Right ventricle myocardium inferior (tissue), 1 donor: ENCODE data around the gene PIGV. TPM values are rescaled to one million over a fixed set of nuclear protein-coding genes. Genes with fewer than 3 reads are reported as not detected.
A peak's percentile ranks its signal among the peaks of the same experiment; 100 is the strongest.
"Not testable (repeated sequence)": the region's sequence is repeated elsewhere in the genome, so short reads cannot be mapped to it uniquely, and the experiment has no call there.

ENCODE experiments used
- ATAC-seq: fragments of 200-7000 bp; cut with Tn5 transposase; one replicate; pipeline ENCODE4 v1.9.1; 2020; ENCODE audit warnings: mild to moderate bottlenecking, moderate library complexity
- DNase-seq: peaks from one replicate; pipeline ENCODE4 v3.0.0; 2021; ENCODE audit errors: missing footprints
- intact Hi-C: fragments of 100-400 bp; cut with DNase I; formaldehyde crosslinking; loops from one replicate; pipeline ENCODE4 v1.11.0; 2022
- total RNA-seq: library from RNA; stranded (reverse); fragmentation: NEBNext Ultra II Directional; extraction: Animal tissue kit (Norgen Biotek cat#: 25700); gene quantifications from one replicate; pipeline ENCODE4 v1.2.1, GENCODE V29; 2021
- donor health status: DM: no; HTN: yes; CAD: no; lungs with severe emphysema.

Gene PIGV
- total RNA-seq, 1 donor from 2014 or later = 6.1 TPM

GRCh38 chr1:26788836-26789611, 1.3 kb downstream of the PIGV start:
- ATAC-seq (peak; percentile 56), DNase-seq (peak; percentile 89)
- intact Hi-C loops = loop anchor here (1.0 kb wide), 5 partner anchors 66 to 288 kb away; no protein-coding TSS in a partner anchor

- DNase-seq (no peak), ATAC-seq (no peak)
- intact Hi-C loops = loop anchor here (1.0 kb wide), 3 partner anchors 97 to 186 kb away; no protein-coding TSS in a partner anchor
Observed at GRCh38 chr1:26789612-26789865, 1.8 kb downstream of the PIGV start.

GRCh38 chr1:26789931-26790330, 2.2 kb downstream of the PIGV start:
- DNase-seq (no peak), ATAC-seq (no peak)
- intact Hi-C loops = loop anchor here (1.0 kb wide), 3 partner anchors 98 to 187 kb away; no protein-coding TSS in a partner anchor

GRCh38 chr1:26790551-26790953, 2.8 kb downstream of the PIGV start:
- intact Hi-C loops = no loop called here
- no peak for ATAC-seq
- no peak for DNase-seq

GRCh38 chr1:26791148-26791547, 3.4 kb downstream of the PIGV start:
- ATAC-seq = no peak
- intact Hi-C loops = no loop called here

GRCh38 chr1:26791626-26792025, 3.9 kb downstream of the PIGV start:
- intact Hi-C loops = no loop called here
- DNase-seq (no peak), ATAC-seq (no peak)

More at GRCh38 chr1:26791148-26791547, 3.4 kb downstream of the PIGV start:
- DNase-seq = no peak

GRCh38 chr1:26792924-26793323, 5.2 kb downstream of the PIGV start:
- ATAC-seq = no peak

GRCh38 chr1:26794391-26794790, 6.6 kb downstream of the PIGV start:
- ATAC-seq (no peak), DNase-seq (peak; percentile 50)
- intact Hi-C loops = no loop called here

More at GRCh38 chr1:26792924-26793323, 5.2 kb downstream of the PIGV start:
- DNase-seq = no peak
- intact Hi-C loops = no loop called here

- intact Hi-C loops = no loop called here
- no peak for DNase-seq
- peak; percentile 32 for ATAC-seq
Observed at GRCh38 chr1:26797627-26798026, 9.9 kb downstream of the PIGV start.

GRCh38 chr1:26799479-26800142, 11.9 kb downstream of the PIGV start:
- intact Hi-C loops = no loop called here
- DNase-seq (peak; percentile 79), ATAC-seq (peak; percentile 95)

GRCh38 chr1:26803932-26804331, 16.2 kb downstream of the PIGV start:
- intact Hi-C loops, DNase-seq, ATAC-seq: not testable (repeated sequence)

- peak; percentile 62 for DNase-seq
- intact Hi-C loops = loop anchor here (2.0 kb wide), 1 partner anchor 67 kb away; no protein-coding TSS in a partner anchor
- ATAC-seq = peak; percentile 28
Observed at GRCh38 chr1:26810105-26810504, 22.4 kb downstream of the PIGV start.

GRCh38 chr1:26811057-26811456, 23.3 kb downstream of the PIGV start:
- no peak for ATAC-seq
- intact Hi-C loops = loop anchor here (2.0 kb wide), 1 partner anchor 66 kb away; no protein-coding TSS in a partner anchor
- DNase-seq = no peak

GRCh38 chr1:26811708-26812107, 24.0 kb downstream of the PIGV start:
- no peak for ATAC-seq
- DNase-seq = no peak
- intact Hi-C loops = loop anchor here (2.0 kb wide), 1 partner anchor 65 kb away; no protein-coding TSS in a partner anchor

- no peak for DNase-seq
- ATAC-seq = no peak
- intact Hi-C loops = no loop called here
Observed at GRCh38 chr1:26814377-26814776, 26.6 kb downstream of the PIGV start.

- DNase-seq (no peak), ATAC-seq (no peak)
- intact Hi-C loops = no loop called here
Observed at GRCh38 chr1:26814893-26815292, 27.1 kb downstream of the PIGV start.

- intact Hi-C loops = no loop called here
- peak; percentile 46 for ATAC-seq
Observed at GRCh38 chr1:26820784-26821269, 33.1 kb downstream of the PIGV start.

GRCh38 chr1:26822737-26823395, 35.1 kb downstream of the PIGV start:
- DNase-seq = no peak
- ATAC-seq = no peak
- intact Hi-C loops = no loop called here

More at GRCh38 chr1:26820784-26821269, 33.1 kb downstream of the PIGV start:
- no peak for DNase-seq

- no peak for ATAC-seq
- intact Hi-C loops = no loop called here
- DNase-seq = no peak
Observed at GRCh38 chr1:26824731-26825130, 37.0 kb downstream of the PIGV start.
